Neural crest cell (in vitro differentiated cells): ENCODE measurements around the gene RARA. TPM values are rescaled to one million over a fixed set of nuclear protein-coding genes. Genes with fewer than 3 reads are reported as not detected.
"Not testable (repeated sequence)": the region's sequence is repeated elsewhere in the genome, so short reads cannot be mapped to it uniquely, and the experiment has no call there.

Experiments used
- DNase-seq: peaks from one replicate; pipeline ENCODE4 v3.0.0; 2021; ENCODE audit warnings: low read depth, mixed read lengths, low spot score
- H3K27ac Mint-ChIP-seq: one replicate; pipeline ENCODE4 v1.8.0; 2021; ENCODE audit warnings: mild to moderate bottlenecking, mixed read lengths; ENCODE audit not compliant: unreplicated experiment
- H3K27me3 Mint-ChIP-seq: 2 replicates; pipeline ENCODE4 v1.8.0; 2021; ENCODE audit warnings: low read depth, mild to moderate bottlenecking, mixed read lengths
- H3K36me3 Mint-ChIP-seq: 2 replicates; pipeline ENCODE4 v1.8.0; 2021; ENCODE audit warnings: low read depth, mild to moderate bottlenecking, mixed read lengths
- H3K4me1 Mint-ChIP-seq: 2 replicates; pipeline ENCODE4 v1.8.0; 2021; ENCODE audit warnings: mixed read lengths
- H3K4me3 Mint-ChIP-seq: one replicate; pipeline ENCODE4 v1.8.0; 2021; ENCODE audit warnings: mild to moderate bottlenecking, mixed read lengths
- H3K9me3 Mint-ChIP-seq: 2 replicates; pipeline ENCODE4 v1.8.0; 2021; ENCODE audit warnings: mixed read lengths
- CTCF ChIP-seq: fragments of 200-600 bp; sonication (generic); conservative IDR thresholded peaks from 2 replicates; pipeline ENCODE4 v1.5.0; 2021; ENCODE audit warnings: antibody characterized with exemption, mild to moderate bottlenecking
- total RNA-seq: library from RNA; stranded (reverse); gene quantifications from 2 replicates; pipeline ENCODE4 v1.2.1, GENCODE V29; 2021

The RARA gene
- total RNA-seq, 1 donor from 2014 or later: 25.9 TPM

GRCh38 chr17:40364121-40364861, 55.3 kb downstream of the RARA start, which contains the start of gene GJD3:
Gene GJD3, minus strand, starts transcription at chr17:40364737. Its CDS starts 922 bp downstream, at chr17:40363815.
- Mint-ChIP-seq H3K36me3 (no peaks in the 10 kb centered on the region), H3K9me3 (no peaks in the 10 kb centered on the region), H3K4me3 (peak within 1 kb of the TSS; percentile 76), H3K4me1 (peaks cover 4% of the 10 kb centered on the region), H3K27me3 (peaks cover 46% of the 10 kb centered on the region), H3K27ac (no peak within 1 kb of the TSS)
- no peak for DNase-seq
- no peak for TF ChIP-seq CTCF

- Mint-ChIP-seq H3K27me3 (peaks cover 44% of the 10 kb centered on the region), H3K4me1 (peaks cover 4% of the 10 kb centered on the region), H3K27ac (no peak overlapping the region), H3K4me3 (peak overlapping the region; percentile 69), H3K9me3 (no peaks in the 10 kb centered on the region), H3K36me3 (no peaks in the 10 kb centered on the region)
- no peak for DNase-seq
- no peak for TF ChIP-seq CTCF
Observed at GRCh38 chr17:40364906-40365305, 55.9 kb downstream of the RARA start.

GRCh38 chr17:40366076-40366860, 57.3 kb downstream of the RARA start:
- no peak for DNase-seq
- Mint-ChIP-seq H3K9me3 (peaks cover under 1% of the 10 kb centered on the region), H3K4me1 (peaks cover 4% of the 10 kb centered on the region), H3K4me3 (peak overlapping the region; percentile 56), H3K27ac (no peak overlapping the region), H3K27me3 (peaks cover 33% of the 10 kb centered on the region), H3K36me3 (no peaks in the 10 kb centered on the region)
- no peak for TF ChIP-seq CTCF

- peaks cover 2% of the 10 kb centered on the region for H3K9me3 Mint-ChIP-seq
- no peak overlapping the region for H3K4me3 Mint-ChIP-seq
Observed at GRCh38 chr17:40366861-40367518, 58.0 kb downstream of the RARA start.

GRCh38 chr17:40367728-40368127, 58.7 kb downstream of the RARA start:
- not testable (repeated sequence) for H3K4me1 Mint-ChIP-seq, H3K36me3 Mint-ChIP-seq, H3K27ac Mint-ChIP-seq, H3K9me3 Mint-ChIP-seq, DNase-seq, H3K4me3 Mint-ChIP-seq
- peaks cover 23% of the 10 kb centered on the region for H3K27me3 Mint-ChIP-seq

More at GRCh38 chr17:40366861-40367518, 58.0 kb downstream of the RARA start:
- DNase-seq: no peak
- Mint-ChIP-seq H3K27ac (no peak overlapping the region), H3K27me3 (peaks cover 30% of the 10 kb centered on the region), H3K36me3 (no peaks in the 10 kb centered on the region), H3K4me1 (peaks cover 4% of the 10 kb centered on the region)
- TF ChIP-seq CTCF: no peak
